ENCODE measurements around the gene ALDH2.

Gene ALDH2

GRCh38 chr12:111792155-111792855, 25.6 kb downstream of the ALDH2 start:
- no peak for DNase-seq (ENCODE audit: insufficient read length, low spot score)
- no peak for TF ChIP-seq CTCF (IDR thresholded peaks at IDR 0.05; ENCODE audit: insufficient read depth, missing control alignments)
- FAIRE-seq = no peak

DNA sequence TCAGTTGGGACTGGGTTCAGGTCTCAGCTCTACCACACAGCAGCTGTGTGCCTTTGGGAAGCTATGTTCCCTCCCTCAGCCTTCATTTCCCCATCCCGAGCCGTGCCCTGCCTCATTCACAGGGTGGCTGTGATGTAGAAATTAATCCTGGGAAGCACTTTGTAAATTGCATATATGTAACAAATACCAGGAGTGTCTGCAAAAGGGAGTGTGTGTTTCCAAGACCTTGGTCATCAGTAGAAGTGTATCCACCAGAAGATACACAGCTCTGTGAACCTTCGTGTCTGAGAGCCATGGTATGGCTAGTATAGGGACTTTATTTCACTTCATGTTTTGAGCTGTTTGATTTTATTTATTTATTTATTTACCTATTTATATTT, 26.1 kb downstream of the ALDH2 start:
- FAIRE-seq (no peak), DNase-seq (ENCODE audit: insufficient read length, low spot score) (no peak)
- no peak for TF ChIP-seq CTCF (IDR thresholded peaks at IDR 0.05; ENCODE audit: insufficient read depth, missing control alignments)

GRCh38 chr12:111798182-111798581, 31.4 kb downstream of the ALDH2 start:
- DNase-seq (ENCODE audit: insufficient read length, low spot score) (no peak), FAIRE-seq (no peak)
- no peak for TF ChIP-seq CTCF (IDR thresholded peaks at IDR 0.05; ENCODE audit: insufficient read depth, missing control alignments)

DNA sequence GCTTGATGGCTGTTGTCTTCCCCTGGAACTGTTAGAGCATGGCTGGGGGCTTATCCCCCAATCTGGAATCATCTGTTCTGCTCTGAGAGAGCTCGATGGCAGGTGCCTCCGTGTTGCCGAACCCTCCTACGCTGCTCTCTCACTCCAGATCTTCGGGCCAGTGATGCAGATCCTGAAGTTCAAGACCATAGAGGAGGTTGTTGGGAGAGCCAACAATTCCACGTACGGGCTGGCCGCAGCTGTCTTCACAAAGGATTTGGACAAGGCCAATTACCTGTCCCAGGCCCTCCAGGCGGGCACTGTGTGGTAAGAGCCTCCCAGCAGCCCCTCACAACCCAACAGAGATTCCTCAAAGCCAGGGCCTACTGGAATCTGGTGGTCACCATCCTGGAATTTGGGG, 33.0 kb downstream of the ALDH2 start:
- DNase-seq (ENCODE audit: insufficient read length, low spot score) = no peak
- FAIRE-seq = no peak
- TF ChIP-seq CTCF (IDR thresholded peaks at IDR 0.05; ENCODE audit: insufficient read depth, missing control alignments) = no peak

DNA sequence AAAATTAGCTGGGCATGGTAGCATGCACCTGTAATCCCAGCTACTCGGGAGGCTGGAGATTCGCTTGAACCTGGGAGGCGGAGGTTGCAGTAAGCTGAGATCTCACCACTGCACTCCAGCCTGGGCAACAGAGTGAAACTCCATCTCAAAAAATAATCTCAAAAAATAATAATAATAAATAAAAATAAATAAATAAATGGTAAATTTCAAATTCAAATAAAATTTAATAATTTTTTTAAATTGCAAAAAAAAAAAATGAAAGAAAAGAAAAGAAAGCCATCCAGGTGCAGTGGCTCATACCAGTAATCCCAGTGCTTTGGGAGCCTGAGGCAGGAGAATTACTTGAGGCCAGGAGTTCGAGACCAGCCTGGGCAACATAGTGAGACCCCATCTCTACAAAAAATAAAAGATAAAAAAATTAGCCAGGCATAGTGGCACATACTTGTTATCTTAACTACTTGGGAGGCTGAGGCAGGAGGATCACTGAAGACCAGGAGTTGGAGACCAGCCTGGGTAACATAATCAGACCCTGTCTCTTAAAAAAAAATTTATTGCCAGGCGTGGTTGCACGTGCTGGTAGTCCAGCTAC, 36.4 kb downstream of the ALDH2 start:
- DNase-seq (ENCODE audit: insufficient read length, low spot score) (no peak), FAIRE-seq (no peak)
- no peak for TF ChIP-seq CTCF (IDR thresholded peaks at IDR 0.05; ENCODE audit: insufficient read depth, missing control alignments)

- FAIRE-seq (no peak), DNase-seq (ENCODE audit: insufficient read length, low spot score) (no peak)
- TF ChIP-seq CTCF (IDR thresholded peaks at IDR 0.05; ENCODE audit: insufficient read depth, missing control alignments) = no peak
Measured at GRCh38 chr12:111803851-111804250, 37.1 kb downstream of the ALDH2 start.

- no peak for TF ChIP-seq CTCF (IDR thresholded peaks at IDR 0.05; ENCODE audit: insufficient read depth, missing control alignments)
- FAIRE-seq = no peak
- DNase-seq (ENCODE audit: insufficient read length, low spot score) = no peak
Measured at GRCh38 chr12:111806304-111806703, 39.6 kb downstream of the ALDH2 start.
